ENCODE results near the gene LAMB4. TPM values are rescaled to one million over a fixed set of nuclear protein-coding genes. Genes with fewer than 3 reads are reported as not detected.
A peak's percentile ranks its signal among the peaks of the same experiment; 100 is the strongest.

Gene LAMB4
- total RNA-seq, 4 donors from 2014 or later = 0.75 to 2.6 (median 1.7) TPM; not detected in 1

DNA sequence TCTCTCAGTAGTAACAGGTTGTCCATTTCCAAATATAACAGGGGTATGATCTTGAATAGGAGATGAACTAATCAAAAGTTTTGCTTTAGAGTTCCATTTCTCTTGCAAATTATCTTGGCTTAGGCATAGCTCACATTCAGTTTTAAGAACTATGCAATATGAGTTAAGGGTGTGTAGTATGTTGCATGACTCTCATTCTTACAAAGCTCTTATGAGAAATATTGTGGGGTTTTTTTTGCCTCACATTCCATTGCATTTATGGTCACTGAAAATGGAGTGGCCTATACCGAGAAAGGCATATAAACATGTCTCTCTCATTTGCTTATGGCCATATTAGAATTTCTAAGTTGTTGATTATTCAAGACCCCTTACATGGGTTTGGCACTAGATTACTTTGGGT, 78.7 kb downstream of the LAMB4 start:
- H3K27ac ChIP-seq (replicated peaks in 1 of 4) = no peak overlapping the region
- no peaks in the 10 kb centered on the region for H3K9me3 ChIP-seq
- no peaks in the 10 kb centered on the region for H3K27me3 ChIP-seq
- peaks cover 0 to 5% (median 2%) of the 10 kb centered on the region in 4 donors for H3K4me1 ChIP-seq
- H3K36me3 ChIP-seq = no peaks in the 10 kb centered on the region
- DNase-seq (ENCODE audit: extremely low spot score) = no peak
- intact Hi-C loops (cut with DNase I) = no loop called here
- H3K4me3 ChIP-seq = no peak overlapping the region
- TF ChIP-seq POLR2A (IDR thresholded peaks at IDR 0.05; ENCODE audit: low read depth) (no peak), POLR2AphosphoS5 (IDR thresholded peaks at IDR 0.05) (no peak)
- WGBS = 62% methylated on average over 1 of the region's 1 CpG

DNA sequence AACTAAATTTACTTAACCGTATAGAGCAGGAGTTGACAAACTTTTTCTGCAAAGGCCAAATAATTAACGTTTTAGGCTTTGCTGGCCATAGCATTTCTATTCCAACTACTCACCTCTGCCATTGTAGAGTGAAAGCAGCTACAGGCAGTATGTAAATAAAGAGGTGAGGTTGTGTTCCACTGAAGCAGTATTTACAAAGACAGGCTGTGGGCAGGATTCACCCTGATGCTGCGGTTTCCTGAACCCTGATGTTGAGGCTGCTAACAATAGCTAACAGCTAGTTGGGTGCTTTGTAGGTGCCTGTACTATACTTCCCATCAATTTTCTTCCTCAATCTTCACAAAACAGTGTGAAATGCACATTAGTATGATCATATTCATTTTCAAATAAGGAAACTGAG, 80.2 kb downstream of the LAMB4 start:
- DNase-seq (ENCODE audit: extremely low spot score) = no peak
- Histone ChIP-seq H3K27me3 (no peaks in the 10 kb centered on the region), H3K4me3 (no peak overlapping the region), H3K4me1 (peaks cover 0 to 14% (median 11%) of the 10 kb centered on the region in 4 donors), H3K9me3 (no peaks in the 10 kb centered on the region), H3K36me3 (no peaks in the 10 kb centered on the region), H3K27ac (replicated peaks in 1 of 4) (no peak overlapping the region)
- intact Hi-C loops (cut with DNase I) = no loop called here
- TF ChIP-seq, protein P1, sequence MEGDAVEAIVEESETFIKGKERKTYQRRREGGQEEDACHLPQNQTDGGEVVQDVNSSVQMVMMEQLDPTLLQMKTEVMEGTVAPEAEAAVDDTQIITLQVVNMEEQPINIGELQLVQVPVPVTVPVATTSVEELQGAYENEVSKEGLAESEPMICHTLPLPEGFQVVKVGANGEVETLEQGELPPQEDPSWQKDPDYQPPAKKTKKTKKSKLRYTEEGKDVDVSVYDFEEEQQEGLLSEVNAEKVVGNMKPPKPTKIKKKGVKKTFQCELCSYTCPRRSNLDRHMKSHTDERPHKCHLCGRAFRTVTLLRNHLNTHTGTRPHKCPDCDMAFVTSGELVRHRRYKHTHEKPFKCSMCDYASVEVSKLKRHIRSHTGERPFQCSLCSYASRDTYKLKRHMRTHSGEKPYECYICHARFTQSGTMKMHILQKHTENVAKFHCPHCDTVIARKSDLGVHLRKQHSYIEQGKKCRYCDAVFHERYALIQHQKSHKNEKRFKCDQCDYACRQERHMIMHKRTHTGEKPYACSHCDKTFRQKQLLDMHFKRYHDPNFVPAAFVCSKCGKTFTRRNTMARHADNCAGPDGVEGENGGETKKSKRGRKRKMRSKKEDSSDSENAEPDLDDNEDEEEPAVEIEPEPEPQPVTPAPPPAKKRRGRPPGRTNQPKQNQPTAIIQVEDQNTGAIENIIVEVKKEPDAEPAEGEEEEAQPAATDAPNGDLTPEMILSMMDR (IDR thresholded peaks at IDR 0.05) = no peak
- TF ChIP-seq POLR2AphosphoS5 (IDR thresholded peaks at IDR 0.05) (no peak), POLR2A (IDR thresholded peaks at IDR 0.05; ENCODE audit: low read depth) (no peak), EP300 (IDR thresholded peaks at IDR 0.05) (no peak)
- WGBS = 93% methylated on average over 3 of the region's 3 CpGs

DNA sequence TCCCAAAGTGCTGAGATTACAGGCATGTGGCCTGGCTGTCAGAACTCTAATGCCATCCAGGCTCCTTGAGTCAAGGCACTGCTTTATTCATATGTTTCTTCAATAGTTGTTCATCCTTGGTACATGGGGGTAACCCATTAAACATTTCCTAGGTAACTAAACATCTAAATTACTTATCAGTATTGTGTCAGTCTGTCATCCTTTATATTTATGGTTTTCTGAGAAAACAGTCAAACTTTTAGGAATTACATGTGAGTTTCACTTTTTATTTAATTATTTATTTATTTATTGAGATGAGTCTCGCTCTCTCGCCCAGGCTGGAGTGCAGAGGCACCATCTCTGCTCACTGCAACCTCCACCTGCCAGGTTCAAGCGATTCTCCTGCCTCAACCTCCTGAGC, 81.7 kb downstream of the LAMB4 start:
- H3K9me3 ChIP-seq = no peaks in the 10 kb centered on the region
- TF ChIP-seq POLR2AphosphoS5 (IDR thresholded peaks at IDR 0.05) = no peak
- TF ChIP-seq POLR2A (IDR thresholded peaks at IDR 0.05; ENCODE audit: low read depth) = no peak
- no peak for TF ChIP-seq EP300 (IDR thresholded peaks at IDR 0.05)
- TF ChIP-seq, protein P1 (IDR thresholded peaks at IDR 0.05) = no peak
- no peaks in the 10 kb centered on the region for H3K36me3 ChIP-seq
- no peaks in the 10 kb centered on the region for H3K27me3 ChIP-seq
- peaks cover 0 to 16% (median 13%) of the 10 kb centered on the region in 4 donors for H3K4me1 ChIP-seq
- no peak overlapping the region for H3K27ac ChIP-seq (replicated peaks in 1 of 4)
- intact Hi-C loops (cut with DNase I) = no loop called here
- DNase-seq (ENCODE audit: extremely low spot score) = no peak
- WGBS = 98% methylated on average over 3 of the region's 3 CpGs
- H3K4me3 ChIP-seq = no peak overlapping the region

DNA sequence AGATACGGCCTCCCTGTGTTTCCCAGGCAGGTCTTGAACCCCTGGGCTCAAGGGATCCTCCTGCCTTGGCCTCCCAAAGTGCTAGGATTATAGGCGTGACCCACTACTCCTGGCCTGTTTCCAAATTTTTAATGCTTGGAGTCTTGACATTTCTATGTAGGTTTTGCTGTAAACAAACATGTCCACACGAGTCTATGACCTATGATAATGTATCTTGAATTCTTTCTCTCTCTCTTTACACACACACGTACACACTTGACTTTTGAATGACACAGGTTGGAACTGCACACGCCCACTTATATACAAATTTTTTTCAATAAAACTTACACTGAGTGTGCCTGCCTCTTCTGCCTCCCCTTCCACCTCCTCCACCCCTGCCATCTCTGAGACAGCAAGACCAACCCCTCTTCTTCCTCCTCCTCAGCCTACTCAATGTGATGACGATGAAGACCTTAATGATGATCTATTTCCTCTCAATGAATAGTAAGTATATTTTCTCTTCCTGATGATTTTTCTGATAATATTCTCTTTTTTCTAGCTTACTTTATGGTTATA, 83.1 kb downstream of the LAMB4 start:
- 91% methylated on average over 6 of the region's 6 CpGs for WGBS

DNA sequence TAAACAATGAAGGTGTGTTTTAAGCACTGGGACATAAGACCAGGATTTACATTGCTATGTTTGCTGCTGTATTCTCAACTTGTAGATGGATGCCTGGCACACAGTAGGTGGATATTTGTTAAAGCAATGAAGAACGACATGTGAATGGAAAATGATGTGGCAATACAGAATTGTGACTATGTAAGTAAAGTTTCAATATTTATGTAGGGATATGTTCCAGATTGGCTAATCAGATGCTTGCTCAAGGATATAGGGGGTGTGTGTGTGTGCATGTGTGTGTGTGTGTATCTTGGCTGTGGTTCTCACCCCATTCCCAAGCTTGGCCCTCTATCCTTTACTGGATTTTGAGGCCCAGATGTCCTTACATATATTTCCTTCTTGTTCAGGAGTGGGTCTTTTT, 84.5 kb downstream of the LAMB4 start:
- H3K27me3 ChIP-seq = no peaks in the 10 kb centered on the region
- DNase-seq (ENCODE audit: extremely low spot score) = no peak
- H3K36me3 ChIP-seq = no peaks in the 10 kb centered on the region
- H3K4me3 ChIP-seq = no peak overlapping the region
- WGBS = 70% methylated on average over 1 of the region's 1 CpG
- TF ChIP-seq POLR2AphosphoS5 (IDR thresholded peaks at IDR 0.05) (no peak), POLR2A (IDR thresholded peaks at IDR 0.05; ENCODE audit: low read depth) (no peak), EP300 (IDR thresholded peaks at IDR 0.05) (no peak)
- TF ChIP-seq, protein P1 (IDR thresholded peaks at IDR 0.05) = no peak
- peak overlapping the region in 3 of 4 donors; percentile 22 to 31 (median 27) for H3K27ac ChIP-seq (replicated peaks in 1 of 4)
- peaks cover 0 to 14% (median 11%) of the 10 kb centered on the region in 4 donors for H3K4me1 ChIP-seq
- intact Hi-C loops (cut with DNase I) = no loop called here
- no peaks in the 10 kb centered on the region for H3K9me3 ChIP-seq

More for the DNA sequence above, 83.1 kb downstream of the LAMB4 start:
- Histone ChIP-seq H3K4me3 (no peak overlapping the region), H3K9me3 (no peaks in the 10 kb centered on the region), H3K27ac (replicated peaks in 1 of 4) (no peak overlapping the region), H3K4me1 (peaks cover 0 to 16% (median 13%) of the 10 kb centered on the region in 4 donors), H3K27me3 (no peaks in the 10 kb centered on the region), H3K36me3 (no peaks in the 10 kb centered on the region)
- TF ChIP-seq POLR2A (IDR thresholded peaks at IDR 0.05; ENCODE audit: low read depth) = no peak
- intact Hi-C loops (cut with DNase I) = no loop called here
- DNase-seq (ENCODE audit: extremely low spot score) = no peak

DNA sequence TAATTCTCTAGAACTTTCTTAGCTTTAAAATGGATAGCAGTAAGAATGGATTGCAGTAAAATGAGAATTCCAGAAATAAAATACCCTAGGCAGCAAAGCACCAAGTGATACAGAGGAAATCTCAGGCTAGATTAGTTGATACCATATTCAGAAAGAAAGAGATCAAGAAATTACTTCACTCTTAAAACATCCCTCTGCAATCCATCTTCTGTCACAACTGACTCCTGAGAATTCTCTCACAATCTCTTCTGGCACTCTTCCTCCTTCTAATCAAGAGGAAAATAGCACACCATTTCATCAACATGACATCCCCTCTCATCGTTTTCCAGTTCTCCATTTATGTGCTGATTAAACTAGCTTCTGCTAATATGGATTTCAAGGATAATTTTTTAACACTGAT, 85.0 kb downstream of the LAMB4 start:
- H3K27me3 ChIP-seq = no peaks in the 10 kb centered on the region
- no peaks in the 10 kb centered on the region for H3K36me3 ChIP-seq
- H3K9me3 ChIP-seq = no peaks in the 10 kb centered on the region
- no peak for TF ChIP-seq EP300 (IDR thresholded peaks at IDR 0.05)
- TF ChIP-seq POLR2A (IDR thresholded peaks at IDR 0.05; ENCODE audit: low read depth) = no peak
- TF ChIP-seq, protein P1 (IDR thresholded peaks at IDR 0.05) = no peak
- no peak for TF ChIP-seq POLR2AphosphoS5 (IDR thresholded peaks at IDR 0.05)
- peak overlapping the region in 3 of 4 donors; percentile 22 to 31 (median 27) for H3K27ac ChIP-seq (replicated peaks in 1 of 4)
- 10% methylated on average over 1 of the region's 1 CpG for WGBS
- no peak for DNase-seq (ENCODE audit: extremely low spot score)
- peaks cover 0 to 12% (median 10%) of the 10 kb centered on the region in 4 donors for H3K4me1 ChIP-seq
- intact Hi-C loops (cut with DNase I) = no loop called here
- H3K4me3 ChIP-seq = no peak overlapping the region

All from esophagus muscularis mucosa (tissue), 4 donors.